Measurements from ENCODE around the gene PAWR.

PAWR gene

DNA sequence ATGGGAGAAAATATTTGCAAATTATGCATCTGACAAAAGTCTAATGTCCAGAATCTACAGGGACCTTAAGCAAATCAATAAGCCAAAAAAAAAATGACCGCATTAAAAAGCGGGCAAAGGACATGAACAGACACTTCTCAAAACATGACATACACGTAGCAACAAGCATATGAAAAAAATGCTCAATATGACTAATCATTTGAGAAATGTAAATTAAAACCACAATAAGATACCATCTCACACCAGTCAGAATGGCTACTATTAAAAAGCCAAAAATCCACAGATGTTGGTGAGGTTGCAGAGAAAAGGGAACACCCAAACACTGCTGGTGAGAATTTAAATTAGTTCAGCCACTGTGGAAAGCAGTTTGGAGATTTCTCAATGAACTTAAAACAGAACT, 16.1 kb downstream of the PAWR start:
- peaks cover 20% of the 10 kb centered on the region for H3K4me1 Mint-ChIP-seq
- H3K27ac Mint-ChIP-seq = peak overlapping the region; percentile 91
- TF ChIP-seq, protein P1, sequence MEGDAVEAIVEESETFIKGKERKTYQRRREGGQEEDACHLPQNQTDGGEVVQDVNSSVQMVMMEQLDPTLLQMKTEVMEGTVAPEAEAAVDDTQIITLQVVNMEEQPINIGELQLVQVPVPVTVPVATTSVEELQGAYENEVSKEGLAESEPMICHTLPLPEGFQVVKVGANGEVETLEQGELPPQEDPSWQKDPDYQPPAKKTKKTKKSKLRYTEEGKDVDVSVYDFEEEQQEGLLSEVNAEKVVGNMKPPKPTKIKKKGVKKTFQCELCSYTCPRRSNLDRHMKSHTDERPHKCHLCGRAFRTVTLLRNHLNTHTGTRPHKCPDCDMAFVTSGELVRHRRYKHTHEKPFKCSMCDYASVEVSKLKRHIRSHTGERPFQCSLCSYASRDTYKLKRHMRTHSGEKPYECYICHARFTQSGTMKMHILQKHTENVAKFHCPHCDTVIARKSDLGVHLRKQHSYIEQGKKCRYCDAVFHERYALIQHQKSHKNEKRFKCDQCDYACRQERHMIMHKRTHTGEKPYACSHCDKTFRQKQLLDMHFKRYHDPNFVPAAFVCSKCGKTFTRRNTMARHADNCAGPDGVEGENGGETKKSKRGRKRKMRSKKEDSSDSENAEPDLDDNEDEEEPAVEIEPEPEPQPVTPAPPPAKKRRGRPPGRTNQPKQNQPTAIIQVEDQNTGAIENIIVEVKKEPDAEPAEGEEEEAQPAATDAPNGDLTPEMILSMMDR (IDR thresholded peaks at IDR 0.05) = no peak
- DNase-seq = no peak
- peaks cover 47% of the 10 kb centered on the region for H3K36me3 Mint-ChIP-seq (ENCODE audit: low read depth)
- no peaks in the 10 kb centered on the region for H3K27me3 Mint-ChIP-seq (ENCODE audit: low read depth, poor library complexity)
- peaks cover 50% of the 10 kb centered on the region for H3K9me3 Mint-ChIP-seq
- H3K4me3 Mint-ChIP-seq = peak overlapping the region; percentile 13

DNA sequence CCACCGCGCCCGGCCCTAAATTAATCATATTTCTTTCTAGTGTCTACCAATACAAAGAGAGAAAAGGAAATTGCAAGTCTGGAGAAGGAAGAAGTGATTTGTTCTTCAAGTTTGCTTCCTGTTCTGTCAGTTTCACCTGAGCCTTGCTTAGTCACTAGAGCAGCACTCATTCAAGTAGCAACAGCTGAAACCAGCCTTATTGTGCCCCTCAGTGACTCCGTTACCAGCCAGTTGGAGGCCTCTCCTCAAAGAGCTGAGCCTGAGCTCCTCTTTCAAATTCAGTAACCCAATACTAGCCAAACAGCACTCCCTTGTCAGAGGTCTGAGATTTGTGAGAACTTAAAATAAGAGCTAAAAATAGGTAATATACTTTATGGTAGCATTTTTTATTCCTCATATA, 17.4 kb downstream of the PAWR start:
- Mint-ChIP-seq H3K27me3 (ENCODE audit: low read depth, poor library complexity) (no peaks in the 10 kb centered on the region), H3K36me3 (ENCODE audit: low read depth) (peaks cover 52% of the 10 kb centered on the region), H3K4me3 (no peak overlapping the region), H3K9me3 (peaks cover 50% of the 10 kb centered on the region), H3K27ac (peak overlapping the region; percentile 91), H3K4me1 (peaks cover 13% of the 10 kb centered on the region)
- DNase-seq = no peak
- TF ChIP-seq, protein P1 (IDR thresholded peaks at IDR 0.05) = no peak

DNA sequence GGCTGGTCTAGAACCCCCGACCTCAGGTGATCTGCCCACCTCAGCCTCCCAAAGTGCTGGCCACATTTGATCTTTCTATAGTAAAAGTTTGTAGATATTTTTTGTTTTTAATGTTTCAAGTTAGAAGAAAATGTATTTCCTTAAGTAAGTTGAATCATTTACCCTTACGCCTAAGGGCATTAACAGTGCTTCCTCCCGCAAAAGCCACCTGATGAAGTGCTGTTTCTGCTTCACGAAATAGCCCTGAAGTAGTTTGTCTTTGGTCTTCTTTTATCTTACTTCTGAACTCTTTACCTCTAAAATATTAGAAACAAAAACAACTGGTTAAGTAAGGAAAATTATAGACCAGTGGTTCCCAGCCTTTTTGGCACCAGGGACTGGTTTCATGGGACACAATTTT, 22.7 kb downstream of the PAWR start:
- DNase-seq = no peak
- H3K9me3 Mint-ChIP-seq = peaks cover 13% of the 10 kb centered on the region
- no peak overlapping the region for H3K4me3 Mint-ChIP-seq
- peaks cover 56% of the 10 kb centered on the region for H3K36me3 Mint-ChIP-seq (ENCODE audit: low read depth)
- H3K27ac Mint-ChIP-seq = peak overlapping the region; percentile 21
- no peaks in the 10 kb centered on the region for H3K27me3 Mint-ChIP-seq (ENCODE audit: low read depth, poor library complexity)
- TF ChIP-seq, protein P1 (IDR thresholded peaks at IDR 0.05) = no peak
- peaks cover 1% of the 10 kb centered on the region for H3K4me1 Mint-ChIP-seq

DNA sequence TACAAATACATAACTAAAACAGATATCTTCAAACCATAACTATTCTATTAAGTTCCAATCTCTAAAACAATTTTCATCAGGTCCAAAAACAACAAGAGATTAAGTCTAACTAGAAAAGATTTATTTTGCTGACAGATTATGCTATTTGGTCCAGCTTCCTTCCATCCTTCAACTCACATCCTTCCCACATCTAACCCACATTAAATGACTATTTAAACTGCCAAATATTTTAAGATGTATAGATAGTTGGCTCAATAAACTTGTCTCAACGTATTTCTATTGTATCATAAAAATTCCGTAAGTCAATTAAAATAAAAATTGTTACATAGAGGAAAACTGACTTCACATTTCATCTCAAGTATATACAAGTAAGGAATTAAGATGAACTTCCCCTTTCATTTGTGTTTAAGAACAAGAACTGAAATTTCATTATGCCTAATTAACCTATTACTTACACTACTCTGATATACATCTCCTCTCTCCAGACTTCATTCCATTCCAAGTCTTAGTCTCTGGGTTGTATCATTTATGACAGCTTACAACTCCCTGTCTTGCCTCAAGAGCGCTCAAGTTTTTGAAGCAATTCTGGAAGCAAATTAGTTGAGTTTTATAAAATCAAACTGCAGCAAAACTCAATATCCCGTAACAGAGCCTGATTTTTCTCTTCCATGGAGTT, 25.4 kb downstream of the PAWR start:
- TF ChIP-seq, protein P1 (IDR thresholded peaks at IDR 0.05) = no peak
- Mint-ChIP-seq H3K27ac (no peak overlapping the region), H3K36me3 (ENCODE audit: low read depth) (peaks cover 47% of the 10 kb centered on the region), H3K4me3 (no peak overlapping the region), H3K27me3 (ENCODE audit: low read depth, poor library complexity) (no peaks in the 10 kb centered on the region), H3K9me3 (no peaks in the 10 kb centered on the region), H3K4me1 (peaks cover 5% of the 10 kb centered on the region)
- DNase-seq = no peak

DNA sequence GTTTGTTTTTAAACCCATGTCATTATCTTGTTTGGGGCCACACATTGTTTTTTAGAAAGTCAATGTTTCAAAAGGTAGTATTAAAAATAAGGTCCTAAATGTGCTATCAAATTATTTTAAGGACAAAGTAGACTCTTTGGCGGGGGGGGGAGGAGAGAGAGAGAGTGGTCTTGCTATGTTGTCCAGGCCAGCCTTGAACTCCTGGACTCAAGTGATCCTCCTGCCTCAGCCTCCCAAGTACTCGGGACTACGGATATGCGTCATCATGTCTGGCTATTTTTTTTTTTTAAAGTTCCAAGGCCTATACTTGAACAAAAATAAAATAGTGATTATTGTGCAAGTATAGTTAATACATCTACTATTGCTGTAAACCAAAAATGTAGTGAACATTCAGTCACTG, 26.2 kb downstream of the PAWR start:
- H3K4me3 Mint-ChIP-seq = no peak overlapping the region
- H3K9me3 Mint-ChIP-seq = no peaks in the 10 kb centered on the region
- peaks cover 5% of the 10 kb centered on the region for H3K4me1 Mint-ChIP-seq
- H3K36me3 Mint-ChIP-seq (ENCODE audit: low read depth) = peaks cover 48% of the 10 kb centered on the region
- no peak overlapping the region for H3K27ac Mint-ChIP-seq
- TF ChIP-seq, protein P1 (IDR thresholded peaks at IDR 0.05) = no peak
- no peak for DNase-seq
- H3K27me3 Mint-ChIP-seq (ENCODE audit: low read depth, poor library complexity) = no peaks in the 10 kb centered on the region

Measured in nephron progenitor cell (in vitro differentiated cells).